Osteocyte (in vitro differentiated cells): ENCODE data around the gene CHMP4B. TPM values are rescaled to one million over a fixed set of nuclear protein-coding genes. Genes with fewer than 3 reads are reported as not detected.

ENCODE experiments used
- DNase-seq: peaks from one replicate; pipeline ENCODE4 v3.0.0; 2021; ENCODE audit warnings: mixed read lengths; ENCODE audit not compliant: unreplicated experiment; ENCODE audit errors: extremely low spot score
- H3K27ac Mint-ChIP-seq: one replicate; pipeline ENCODE4 v1.8.0; 2021; ENCODE audit warnings: mild to moderate bottlenecking, mixed read lengths; ENCODE audit not compliant: unreplicated experiment
- H3K27me3 Mint-ChIP-seq: one replicate; pipeline ENCODE4 v1.8.0; 2021; ENCODE audit warnings: mixed read lengths; ENCODE audit not compliant: unreplicated experiment
- H3K36me3 Mint-ChIP-seq: one replicate; pipeline ENCODE4 v1.8.0; 2021; ENCODE audit warnings: mixed read lengths; ENCODE audit not compliant: unreplicated experiment
- H3K4me1 Mint-ChIP-seq: one replicate; pipeline ENCODE4 v1.8.0; 2021; ENCODE audit warnings: mixed read lengths; ENCODE audit not compliant: unreplicated experiment
- H3K4me3 Mint-ChIP-seq: one replicate; pipeline ENCODE4 v1.8.0; 2021; ENCODE audit warnings: mild to moderate bottlenecking, moderate library complexity, mixed read lengths; ENCODE audit not compliant: unreplicated experiment
- H3K9me3 Mint-ChIP-seq: one replicate; pipeline ENCODE4 v1.8.0; 2021; ENCODE audit warnings: mixed read lengths; ENCODE audit not compliant: unreplicated experiment
- total RNA-seq: library from RNA; stranded (reverse); gene quantifications from 2 replicates; pipeline ENCODE4 v1.2.1, GENCODE V29; 2021
- TF ChIP-seq, protein P1 (sequence below): fragments of 200-600 bp; sonication (generic); IDR thresholded peaks from 2 replicates; pipeline ENCODE4 v1.5.0; 2021; ENCODE audit warnings: antibody characterized with exemption, mild to moderate bottlenecking, moderate library complexity

The CHMP4B gene
- total RNA-seq, 1 donor from 2014 or later = 92.5 TPM

DNA sequence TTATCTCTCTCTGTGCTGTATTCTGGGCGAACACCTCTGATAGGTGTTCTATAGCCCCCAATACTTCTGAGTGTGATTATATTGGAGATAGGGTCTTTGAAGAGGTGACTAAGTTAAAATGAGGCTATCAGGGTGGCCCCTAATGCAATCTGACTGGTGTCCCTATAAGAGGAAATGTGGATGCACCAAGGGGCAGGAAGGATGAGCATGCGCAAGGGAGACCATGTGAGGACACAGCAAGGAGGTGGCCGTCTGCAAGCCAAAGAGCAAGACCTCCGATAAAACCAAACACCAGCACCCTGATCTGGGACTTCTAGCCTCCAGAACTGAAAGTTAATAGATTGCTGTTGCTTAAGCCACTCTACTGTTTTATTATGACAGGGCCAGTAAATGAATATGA lies 69.2 kb downstream of the CHMP4B start:
- Mint-ChIP-seq H3K4me1 (no peaks in the 10 kb centered on the region), H3K27ac (no peak overlapping the region), H3K9me3 (peaks cover 14% of the 10 kb centered on the region), H3K27me3 (peaks cover 7% of the 10 kb centered on the region), H3K4me3 (no peak overlapping the region), H3K36me3 (no peaks in the 10 kb centered on the region)
- TF ChIP-seq, protein P1, sequence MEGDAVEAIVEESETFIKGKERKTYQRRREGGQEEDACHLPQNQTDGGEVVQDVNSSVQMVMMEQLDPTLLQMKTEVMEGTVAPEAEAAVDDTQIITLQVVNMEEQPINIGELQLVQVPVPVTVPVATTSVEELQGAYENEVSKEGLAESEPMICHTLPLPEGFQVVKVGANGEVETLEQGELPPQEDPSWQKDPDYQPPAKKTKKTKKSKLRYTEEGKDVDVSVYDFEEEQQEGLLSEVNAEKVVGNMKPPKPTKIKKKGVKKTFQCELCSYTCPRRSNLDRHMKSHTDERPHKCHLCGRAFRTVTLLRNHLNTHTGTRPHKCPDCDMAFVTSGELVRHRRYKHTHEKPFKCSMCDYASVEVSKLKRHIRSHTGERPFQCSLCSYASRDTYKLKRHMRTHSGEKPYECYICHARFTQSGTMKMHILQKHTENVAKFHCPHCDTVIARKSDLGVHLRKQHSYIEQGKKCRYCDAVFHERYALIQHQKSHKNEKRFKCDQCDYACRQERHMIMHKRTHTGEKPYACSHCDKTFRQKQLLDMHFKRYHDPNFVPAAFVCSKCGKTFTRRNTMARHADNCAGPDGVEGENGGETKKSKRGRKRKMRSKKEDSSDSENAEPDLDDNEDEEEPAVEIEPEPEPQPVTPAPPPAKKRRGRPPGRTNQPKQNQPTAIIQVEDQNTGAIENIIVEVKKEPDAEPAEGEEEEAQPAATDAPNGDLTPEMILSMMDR = no peak
- DNase-seq = no peak

DNA sequence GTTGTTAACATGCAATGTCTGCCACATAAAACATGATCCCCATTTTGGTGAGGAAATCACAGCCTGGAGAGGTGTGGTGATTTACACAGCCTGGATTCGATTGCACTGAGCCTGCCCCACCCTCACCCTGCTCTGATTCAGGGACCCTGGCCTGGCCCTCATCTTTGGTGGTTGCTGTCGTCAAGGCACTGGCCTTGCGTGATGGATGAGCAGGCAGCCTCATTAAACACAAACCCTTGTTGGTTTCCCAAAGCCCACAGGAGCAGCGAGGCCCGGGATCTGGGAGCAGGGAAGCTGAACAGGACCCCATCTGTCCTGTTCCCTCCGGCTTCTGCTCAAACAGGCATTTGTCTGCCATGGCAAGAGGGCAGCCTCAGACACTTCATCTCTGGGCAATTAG lies 70.8 kb downstream of the CHMP4B start:
- DNase-seq = no peak
- Mint-ChIP-seq H3K4me1 (no peaks in the 10 kb centered on the region), H3K27ac (no peak overlapping the region), H3K36me3 (no peaks in the 10 kb centered on the region), H3K27me3 (peaks cover 7% of the 10 kb centered on the region), H3K9me3 (peaks cover 14% of the 10 kb centered on the region), H3K4me3 (no peak overlapping the region)
- TF ChIP-seq, protein P1 = no peak

DNA sequence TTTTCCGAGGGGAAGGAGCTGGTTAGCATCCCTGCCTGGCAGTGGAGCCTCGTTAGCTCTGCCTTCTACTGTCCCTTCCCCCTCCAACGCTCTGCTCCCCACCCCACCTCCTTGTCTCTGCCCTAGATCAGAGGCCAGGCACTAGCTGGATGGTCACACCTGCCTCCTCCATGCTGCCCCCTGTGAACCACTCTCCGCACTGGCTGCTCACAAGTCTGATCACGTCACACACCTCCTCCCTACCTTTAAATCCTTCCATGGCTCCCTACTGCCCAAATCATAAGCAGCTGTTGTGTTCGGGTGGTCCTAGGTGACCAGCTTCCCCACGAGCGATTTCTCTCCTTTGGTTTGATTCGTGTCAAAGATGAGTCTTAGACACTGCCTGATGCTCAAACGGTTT lies 71.3 kb downstream of the CHMP4B start:
- no peaks in the 10 kb centered on the region for H3K4me1 Mint-ChIP-seq
- no peak overlapping the region for H3K4me3 Mint-ChIP-seq
- DNase-seq = no peak
- H3K9me3 Mint-ChIP-seq = peaks cover 14% of the 10 kb centered on the region
- TF ChIP-seq, protein P1 = no peak
- H3K27me3 Mint-ChIP-seq = peaks cover 7% of the 10 kb centered on the region
- no peak overlapping the region for H3K27ac Mint-ChIP-seq
- H3K36me3 Mint-ChIP-seq = no peaks in the 10 kb centered on the region

DNA sequence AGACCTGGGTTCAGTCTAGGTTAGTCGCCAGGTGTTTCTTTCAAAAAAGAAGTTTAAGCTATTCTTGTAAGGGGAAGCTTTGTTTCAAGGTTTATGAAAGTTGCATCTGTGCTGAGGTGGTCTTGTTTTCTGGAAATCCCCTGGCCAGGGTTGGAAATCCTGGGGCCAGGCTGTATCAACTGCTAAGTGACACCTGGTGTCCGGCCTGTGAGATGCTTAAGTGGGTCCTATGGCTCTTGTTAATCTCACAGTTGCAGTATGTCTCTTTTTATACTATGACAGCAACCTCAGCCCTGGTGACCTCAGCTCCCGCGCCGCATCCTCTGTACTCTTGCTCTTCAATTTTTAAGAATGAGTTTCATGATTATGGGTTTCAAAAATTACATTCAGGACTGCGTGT lies 72.0 kb downstream of the CHMP4B start:
- Mint-ChIP-seq H3K4me1 (no peaks in the 10 kb centered on the region), H3K4me3 (no peak overlapping the region), H3K36me3 (no peaks in the 10 kb centered on the region), H3K27ac (no peak overlapping the region), H3K9me3 (peaks cover 11% of the 10 kb centered on the region), H3K27me3 (peaks cover 7% of the 10 kb centered on the region)
- no peak for DNase-seq
- TF ChIP-seq, protein P1 = no peak

DNA sequence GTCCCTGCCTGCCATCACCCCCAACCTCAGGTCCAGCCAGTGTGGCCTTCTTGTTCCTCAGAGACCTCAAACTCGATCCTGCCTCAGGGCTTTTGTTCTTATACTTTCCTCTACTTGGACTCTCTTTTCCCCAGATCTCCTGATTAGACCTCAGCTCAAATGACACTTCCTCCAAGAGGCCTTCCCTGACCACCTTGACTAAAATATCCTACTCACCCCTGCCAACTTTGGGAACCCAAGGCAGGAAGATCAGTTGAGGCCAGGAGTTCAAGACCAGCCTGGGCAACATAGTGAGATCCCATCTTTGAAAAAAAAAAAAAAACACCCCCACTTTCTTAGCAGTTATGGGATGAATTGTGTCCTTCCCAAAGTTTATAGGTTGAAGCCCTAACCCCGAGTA lies 73.5 kb downstream of the CHMP4B start:
- Mint-ChIP-seq H3K36me3 (no peaks in the 10 kb centered on the region), H3K27ac (no peak overlapping the region), H3K4me1 (no peaks in the 10 kb centered on the region), H3K4me3 (no peak overlapping the region), H3K27me3 (peaks cover 14% of the 10 kb centered on the region), H3K9me3 (peaks cover 5% of the 10 kb centered on the region)
- TF ChIP-seq, protein P1 = no peak
- DNase-seq = no peak
